Hepatocyte (in vitro differentiated cells): ENCODE measurements around the gene PDE4D. TPM values are rescaled to one million over a fixed set of nuclear protein-coding genes. Genes with fewer than 3 reads are reported as not detected.

Experiments
- DNase-seq: peaks from one replicate; pipeline ENCODE4 v3.0.0-alpha.2; 2016; ENCODE audit warnings: low spot score
- H2AFZ ChIP-seq: fragments of 200-600 bp; sonication (generic); 2 replicates; pipeline ENCODE4 v1.6.0; 2016; ENCODE audit warnings: antibody characterized with exemption, mild to moderate bottlenecking
- H3K27ac ChIP-seq: fragments of 200-600 bp; sonication (generic); 2 replicates; pipeline ENCODE4 v1.5.1; 2016; ENCODE audit warnings: mild to moderate bottlenecking
- H3K27me3 ChIP-seq: fragments of 200-600 bp; sonication (generic); 2 replicates; pipeline ENCODE4 v1.6.1; 2016
- H3K36me3 ChIP-seq: fragments of 200-600 bp; sonication (generic); replicated peaks from 2 replicates; pipeline ENCODE4 v1.5.1; 2016; ENCODE audit warnings: low read depth; ENCODE audit not compliant: insufficient read depth
- H3K4me1 ChIP-seq: fragments of 200-600 bp; sonication (generic); 2 replicates; pipeline ENCODE4 v1.5.1; 2016; ENCODE audit warnings: mild to moderate bottlenecking, moderate library complexity; ENCODE audit not compliant: insufficient read depth
- H3K4me2 ChIP-seq: fragments of 200-600 bp; sonication (generic); 2 replicates; pipeline ENCODE4 v1.6.0; 2016
- H3K4me3 ChIP-seq: fragments of 200-600 bp; sonication (generic); 2 replicates; pipeline ENCODE4 v1.5.1; 2016; ENCODE audit warnings: mild to moderate bottlenecking
- H3K79me2 ChIP-seq: fragments of 200-600 bp; sonication (generic); 2 replicates; pipeline ENCODE4 v1.6.0; 2017; ENCODE audit warnings: mild to moderate bottlenecking
- H3K9me2 ChIP-seq: fragments of 200-600 bp; sonication (generic); replicated peaks from 2 replicates; pipeline ENCODE4 v1.6.0; 2017; ENCODE audit warnings: mild to moderate bottlenecking; ENCODE audit not compliant: insufficient read depth
- H3K9me3 ChIP-seq: fragments of 200-600 bp; sonication (generic); 2 replicates; pipeline ENCODE4 v1.5.1; 2016; ENCODE audit warnings: low read depth, mild to moderate bottlenecking
- H4K20me1 ChIP-seq: fragments of 200-600 bp; sonication (generic); 2 replicates; pipeline ENCODE4 v1.6.0; 2016; ENCODE audit warnings: mild to moderate bottlenecking; ENCODE audit not compliant: insufficient read depth, poor library complexity, severe bottlenecking
- EZH2 ChIP-seq: fragments of 200-600 bp; sonication (generic); IDR thresholded peaks from 2 replicates; pipeline ENCODE4 v1.6.1; 2016; ENCODE audit warnings: antibody characterized with exemption, mild to moderate bottlenecking, borderline replicate concordance
- EZH2phosphoT487 ChIP-seq: fragments of 200-600 bp; sonication (generic); IDR thresholded peaks from one replicate; pipeline ENCODE4 v1.6.1; 2018; ENCODE audit warnings: antibody characterized with exemption, mild to moderate bottlenecking, low read depth, moderate library complexity; ENCODE audit not compliant: unreplicated experiment, severe bottlenecking
- WGBS: methylation state at CpG from one replicate; pipeline ENCODE4 v1.1.6; 2016; ENCODE audit warnings: low lambda C conversion rate; ENCODE audit errors: missing lambda C conversion rate; 5-methylcytosine and 5-hydroxymethylcytosine counted together
- polyA plus RNA-seq: library from polyadenylated mRNA; unstranded; fragments of >200 nt; fragmentation: Nextera tagmentation; extraction: Ambion mirVana; gene quantifications from 2 replicates; pipeline ENCODE4 v1.2.1, GENCODE V29; 2016
- total RNA-seq: library from RNA; depleted of rRNA; stranded (reverse); fragments of >200 nt; gene quantifications from 2 replicates; pipeline ENCODE4 v1.2.3, GENCODE V29; 2014
- TF ChIP-seq, protein P1 (sequence below): fragments of 200-600 bp; sonication (generic); IDR thresholded peaks from 2 replicates; pipeline ENCODE4 v1.5.1; 2016; ENCODE audit warnings: antibody characterized with exemption, mild to moderate bottlenecking; ENCODE audit not compliant: poor library complexity

Gene PDE4D
- total and polyA plus RNA-seq, 2 experiments from 2014 or later, result 14.5 to 45.2 TPM

DNA sequence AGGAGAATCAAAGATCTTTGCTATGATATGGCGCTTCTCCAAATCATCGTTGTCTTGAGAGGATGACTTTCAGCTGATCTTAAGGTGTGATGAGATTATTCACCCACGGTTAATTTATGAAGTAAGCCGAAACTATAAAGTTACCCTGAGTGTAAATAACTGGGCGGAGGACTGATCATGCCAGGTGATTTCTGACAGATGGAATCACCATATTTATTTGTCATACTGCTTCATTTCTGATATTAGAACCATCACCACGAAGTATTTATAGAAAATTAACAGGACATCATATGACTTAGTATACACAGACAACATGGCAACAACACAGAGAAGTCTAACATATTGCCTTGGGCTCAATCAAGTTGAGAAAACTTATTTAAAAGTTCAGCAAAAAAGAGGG is 708.8 kb downstream of the PDE4D start:
- Histone ChIP-seq H3K9me3 (no peaks in the 10 kb centered on the region), H3K4me3 (no peak overlapping the region), H3K4me1 (no peaks in the 10 kb centered on the region), H3K36me3 (no peaks in the 10 kb centered on the region), H4K20me1 (no peaks in the 10 kb centered on the region), H3K27me3 (no peaks in the 10 kb centered on the region), H3K27ac (no peak overlapping the region), H3K9me2 (no peaks in the 10 kb centered on the region), H3K4me2 (no peak overlapping the region), H2AFZ (no peak overlapping the region), H3K79me2 (no peaks in the 10 kb centered on the region)
- DNase-seq, result no peak
- TF ChIP-seq EZH2 (no peak), EZH2phosphoT487 (no peak)
- TF ChIP-seq, protein P1, sequence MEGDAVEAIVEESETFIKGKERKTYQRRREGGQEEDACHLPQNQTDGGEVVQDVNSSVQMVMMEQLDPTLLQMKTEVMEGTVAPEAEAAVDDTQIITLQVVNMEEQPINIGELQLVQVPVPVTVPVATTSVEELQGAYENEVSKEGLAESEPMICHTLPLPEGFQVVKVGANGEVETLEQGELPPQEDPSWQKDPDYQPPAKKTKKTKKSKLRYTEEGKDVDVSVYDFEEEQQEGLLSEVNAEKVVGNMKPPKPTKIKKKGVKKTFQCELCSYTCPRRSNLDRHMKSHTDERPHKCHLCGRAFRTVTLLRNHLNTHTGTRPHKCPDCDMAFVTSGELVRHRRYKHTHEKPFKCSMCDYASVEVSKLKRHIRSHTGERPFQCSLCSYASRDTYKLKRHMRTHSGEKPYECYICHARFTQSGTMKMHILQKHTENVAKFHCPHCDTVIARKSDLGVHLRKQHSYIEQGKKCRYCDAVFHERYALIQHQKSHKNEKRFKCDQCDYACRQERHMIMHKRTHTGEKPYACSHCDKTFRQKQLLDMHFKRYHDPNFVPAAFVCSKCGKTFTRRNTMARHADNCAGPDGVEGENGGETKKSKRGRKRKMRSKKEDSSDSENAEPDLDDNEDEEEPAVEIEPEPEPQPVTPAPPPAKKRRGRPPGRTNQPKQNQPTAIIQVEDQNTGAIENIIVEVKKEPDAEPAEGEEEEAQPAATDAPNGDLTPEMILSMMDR, result no peak
- WGBS, result 87% methylated on average over 6 of the region's 6 CpGs

DNA sequence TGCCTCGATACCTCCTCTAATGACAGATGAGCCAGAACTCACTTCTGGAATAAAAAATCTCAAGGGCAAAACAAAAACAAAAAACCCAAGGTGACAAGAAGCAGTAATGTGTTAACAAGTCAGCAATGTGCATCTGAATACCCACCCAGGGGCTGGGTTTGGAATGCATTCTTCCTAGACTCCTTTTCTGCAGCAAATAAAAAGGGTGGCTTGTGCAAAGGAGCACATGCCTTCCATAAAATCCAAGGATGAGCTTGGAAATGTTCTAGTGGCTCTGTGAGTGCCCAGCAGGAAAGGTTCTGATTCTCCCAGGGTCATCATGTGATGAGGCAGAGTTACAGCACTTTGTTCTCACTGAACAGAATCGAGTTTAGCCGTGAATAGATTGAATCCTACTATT is 710.8 kb downstream of the PDE4D start:
- H3K27me3 ChIP-seq, result no peaks in the 10 kb centered on the region
- H3K4me3 ChIP-seq, result no peak overlapping the region
- DNase-seq, result no peak
- no peak overlapping the region for H3K4me2 ChIP-seq
- H2AFZ ChIP-seq, result no peak overlapping the region
- WGBS, result 92% methylated on average over 3 of the region's 3 CpGs
- TF ChIP-seq EZH2 (no peak), EZH2phosphoT487 (no peak)
- TF ChIP-seq, protein P1, result no peak
- H3K9me2 ChIP-seq, result no peaks in the 10 kb centered on the region
- H3K4me1 ChIP-seq, result no peaks in the 10 kb centered on the region
- H3K9me3 ChIP-seq, result no peaks in the 10 kb centered on the region
- H4K20me1 ChIP-seq, result no peaks in the 10 kb centered on the region
- no peaks in the 10 kb centered on the region for H3K36me3 ChIP-seq
- no peak overlapping the region for H3K27ac ChIP-seq
- H3K79me2 ChIP-seq, result no peaks in the 10 kb centered on the region

DNA sequence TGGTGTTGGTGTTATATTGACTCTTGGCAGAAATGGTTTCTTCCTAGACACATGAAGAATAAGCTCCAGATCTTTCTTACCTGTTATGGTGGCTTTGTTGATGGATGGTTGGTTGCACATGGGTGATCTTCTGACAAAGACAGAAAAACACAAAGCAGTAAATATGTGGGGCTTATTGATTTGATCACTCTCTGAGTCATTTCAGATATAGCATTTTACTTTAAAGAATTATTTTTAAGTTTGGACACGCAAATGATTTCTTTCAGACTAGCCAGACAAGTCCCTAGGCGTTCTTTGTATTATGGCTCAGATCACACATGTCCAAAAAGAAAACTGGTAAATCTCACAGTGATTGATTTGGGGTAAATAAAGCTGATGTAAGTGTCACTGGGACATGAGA is 713.0 kb downstream of the PDE4D start:
- H3K9me2 ChIP-seq, result no peaks in the 10 kb centered on the region
- no peak for DNase-seq
- H3K9me3 ChIP-seq, result no peaks in the 10 kb centered on the region
- no peaks in the 10 kb centered on the region for H3K79me2 ChIP-seq
- H3K4me3 ChIP-seq, result no peak overlapping the region
- no peak overlapping the region for H3K27ac ChIP-seq
- no peaks in the 10 kb centered on the region for H4K20me1 ChIP-seq
- H2AFZ ChIP-seq, result no peak overlapping the region
- H3K4me2 ChIP-seq, result no peak overlapping the region
- H3K27me3 ChIP-seq, result no peaks in the 10 kb centered on the region
- no peaks in the 10 kb centered on the region for H3K4me1 ChIP-seq
- TF ChIP-seq EZH2, result no peak
- TF ChIP-seq EZH2phosphoT487, result no peak
- TF ChIP-seq, protein P1, result no peak
- WGBS, result 89% methylated on average over 2 of the region's 2 CpGs
- H3K36me3 ChIP-seq, result no peaks in the 10 kb centered on the region

DNA sequence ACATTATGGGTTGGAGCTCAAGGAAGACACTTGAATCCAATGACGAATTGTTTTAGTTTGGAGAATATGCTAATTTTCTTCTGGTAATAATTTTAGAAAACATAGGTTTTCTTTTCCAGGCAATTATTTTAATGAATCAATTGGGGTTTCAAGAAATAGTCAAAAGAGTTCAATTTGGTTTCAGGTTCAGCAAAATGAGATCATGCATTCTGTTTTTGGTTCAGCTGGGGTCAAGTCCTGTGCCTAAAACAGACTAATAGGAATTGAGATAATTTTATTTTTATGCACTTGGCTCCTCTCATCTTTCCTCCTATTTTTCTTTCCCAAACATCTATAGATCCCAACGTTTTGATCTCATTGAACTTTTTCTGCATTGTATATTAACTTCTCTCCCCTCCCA is 713.8 kb downstream of the PDE4D start:
- TF ChIP-seq, protein P1, result no peak
- TF ChIP-seq EZH2phosphoT487 (no peak), EZH2 (no peak)
- Histone ChIP-seq H3K9me3 (no peaks in the 10 kb centered on the region), H3K4me1 (no peaks in the 10 kb centered on the region), H3K36me3 (no peaks in the 10 kb centered on the region), H4K20me1 (no peaks in the 10 kb centered on the region), H3K79me2 (no peaks in the 10 kb centered on the region), H3K27me3 (no peaks in the 10 kb centered on the region), H2AFZ (no peak overlapping the region), H3K27ac (no peak overlapping the region), H3K4me3 (no peak overlapping the region), H3K9me2 (no peaks in the 10 kb centered on the region), H3K4me2 (no peak overlapping the region)
- 85% methylated on average over 2 of the region's 2 CpGs for WGBS
- DNase-seq, result no peak
